HG03060 (cell line): ENCODE measurements around the gene TEKT1.
"Not testable (repeated sequence)": the region's sequence is repeated elsewhere in the genome, so short reads cannot be mapped to it uniquely, and the experiment has no call there.

Source experiments
- ATAC-seq: cut with Tn5 transposase; IDR thresholded peaks from one replicate; pipeline ENCODE4 v1.9.1; 2021; ENCODE audit warnings: low read depth, moderate number of reproducible peaks; ENCODE audit not compliant: unreplicated experiment

Gene TEKT1

GRCh38 chr17:6831661-6832263 lies at the start of gene TEKT1:
Gene TEKT1 (minus strand): TSS chr17:6831729. CDS start chr17:6830376, 1,353 bp downstream.
- ATAC-seq = no peak

DNA sequence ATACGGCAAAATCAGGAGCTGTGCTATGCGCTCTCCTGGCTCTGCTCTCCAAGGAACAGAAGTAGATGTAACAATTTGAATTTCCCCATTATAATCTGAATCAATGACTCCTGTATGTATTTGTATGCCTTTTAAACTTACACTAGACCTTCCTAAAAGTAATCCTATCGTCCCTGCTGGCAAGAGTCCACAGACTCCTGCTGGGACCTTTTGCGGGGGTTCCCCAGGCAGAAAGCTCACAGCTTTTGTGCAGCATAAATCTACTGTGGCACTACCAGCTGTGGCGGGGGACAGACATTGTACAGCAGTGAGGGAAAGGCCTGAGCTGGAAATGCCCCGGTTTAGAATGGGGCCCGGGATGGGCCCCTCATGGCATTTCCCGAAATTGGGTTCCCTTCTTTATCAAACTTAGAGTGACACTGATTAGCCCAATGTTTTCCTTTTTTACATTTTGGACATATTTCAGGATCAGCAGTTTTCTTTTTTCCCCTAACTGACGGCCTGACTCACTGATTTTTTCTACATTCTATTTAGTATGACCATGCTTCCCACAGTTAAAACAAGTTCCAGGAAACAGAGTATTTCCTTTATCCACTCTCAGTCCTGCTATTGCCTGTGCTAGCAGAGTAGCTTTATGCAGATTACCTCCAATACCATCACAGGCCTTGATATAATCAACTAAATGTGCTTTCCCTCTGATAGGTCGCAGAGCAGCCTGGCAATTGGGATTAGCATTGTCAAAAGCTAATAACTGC lies 47.9 kb upstream of the TEKT1 start:
- not testable (repeated sequence) for ATAC-seq

DNA sequence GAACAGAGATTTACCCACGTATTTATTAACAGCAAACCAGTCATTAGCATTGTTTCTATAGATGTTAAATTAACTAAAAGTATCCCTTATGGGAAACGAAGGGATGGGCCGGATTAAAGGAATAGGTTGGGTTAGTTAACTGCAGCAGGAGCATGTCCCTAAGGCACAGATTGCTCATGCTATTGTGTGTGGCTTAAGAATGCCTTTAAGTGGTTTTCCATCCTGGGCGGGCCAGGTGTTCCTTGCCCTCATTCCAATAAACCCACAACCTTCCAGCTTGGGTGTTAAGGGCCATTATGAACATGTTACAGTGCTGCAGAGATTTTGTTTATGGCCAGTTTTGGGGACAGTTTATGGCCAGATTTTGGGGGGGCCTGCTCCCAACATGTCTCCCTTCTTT lies 43.7 kb upstream of the TEKT1 start:
- not testable (repeated sequence) for ATAC-seq

DNA sequence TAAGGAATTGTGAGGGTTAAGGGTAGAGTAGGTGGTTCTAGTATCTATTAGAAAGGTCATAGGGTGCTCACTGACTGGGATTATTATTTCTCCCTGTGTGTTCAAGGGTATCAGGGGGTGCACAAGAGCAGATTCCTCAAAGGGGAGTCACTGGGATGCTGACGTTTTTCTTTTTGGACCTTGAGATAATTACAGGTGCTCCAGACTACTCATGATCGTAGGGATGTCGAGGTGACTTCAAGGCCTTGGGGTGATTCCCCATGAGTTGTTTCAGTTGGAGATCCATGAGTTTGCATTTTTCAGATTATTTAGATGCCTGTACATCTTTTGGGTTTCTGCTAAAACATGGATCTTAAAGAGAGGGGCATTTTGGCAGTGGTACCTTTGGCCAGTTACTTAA lies 41.4 kb upstream of the TEKT1 start:
- no peak for ATAC-seq

GRCh38 chr17:6870841-6871240 lies 39.3 kb upstream of the TEKT1 start:
- no peak for ATAC-seq

DNA sequence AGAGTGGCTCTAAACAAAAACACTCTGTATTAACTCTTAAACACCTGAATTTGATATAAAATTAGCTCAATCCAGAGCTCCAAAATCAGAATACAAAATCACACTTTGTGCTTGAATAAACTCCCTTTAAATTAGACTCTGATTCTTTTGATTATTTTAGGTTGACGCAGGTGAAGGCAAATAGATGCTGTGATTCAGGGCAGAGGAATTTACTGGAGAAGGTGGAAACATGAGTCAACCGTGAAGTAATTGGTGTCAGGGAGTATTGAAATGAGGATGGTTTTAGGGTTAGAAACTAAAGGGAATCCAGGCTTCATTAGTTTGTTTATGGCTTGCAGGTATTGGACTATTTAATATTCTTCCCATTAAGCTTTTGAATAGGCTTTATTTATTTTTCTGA lies 37.1 kb upstream of the TEKT1 start:
- ATAC-seq = no peak

DNA sequence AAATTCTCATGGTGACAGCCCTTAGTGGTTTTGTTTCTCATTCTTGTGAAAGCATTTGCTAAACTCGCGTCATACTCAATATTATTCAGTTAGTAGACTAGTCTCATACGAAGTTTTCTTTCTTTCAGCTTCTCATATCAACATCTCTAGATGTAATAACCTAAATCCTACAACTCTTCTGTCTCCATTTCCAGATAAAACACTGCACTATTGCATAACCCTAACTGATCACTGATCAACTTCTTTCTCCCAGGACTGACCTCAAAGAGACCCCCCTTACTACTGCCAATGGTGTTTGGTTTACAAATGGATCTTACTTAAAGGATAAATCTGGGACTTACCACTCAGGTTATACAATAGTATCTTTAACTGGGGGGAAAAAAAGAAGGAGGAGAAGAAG lies 36.3 kb upstream of the TEKT1 start:
- no peak for ATAC-seq

- no peak for ATAC-seq
Measured at GRCh38 chr17:6862825-6863224, 31.3 kb upstream of the TEKT1 start.

- no peak for ATAC-seq
Measured at GRCh38 chr17:6862122-6862521, 30.6 kb upstream of the TEKT1 start.

- no peak for ATAC-seq
Measured at GRCh38 chr17:6857904-6858303, 26.4 kb upstream of the TEKT1 start.

- no peak for ATAC-seq
Measured at GRCh38 chr17:6857336-6857735, 25.8 kb upstream of the TEKT1 start.

DNA sequence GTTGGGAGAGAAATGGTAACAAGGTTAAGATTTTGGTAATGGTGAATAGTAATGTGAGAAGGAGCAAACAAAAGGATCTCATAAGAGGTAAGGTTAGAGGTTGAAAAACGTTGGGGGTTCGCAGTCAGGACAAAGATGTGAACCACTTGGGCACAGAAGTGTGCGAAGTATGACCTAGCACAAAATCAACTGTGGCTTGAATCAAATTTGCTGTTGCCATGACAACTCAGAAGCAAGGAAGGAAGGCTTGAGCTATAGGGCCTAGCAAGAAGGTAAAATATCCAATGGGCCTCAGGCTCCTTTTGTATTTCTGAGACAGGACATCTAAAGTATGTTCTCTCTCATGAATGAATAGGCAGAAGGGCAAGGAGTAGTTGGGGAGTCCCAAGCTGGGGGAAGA lies 24.5 kb upstream of the TEKT1 start:
- ATAC-seq = no peak

GRCh38 chr17:6853764-6854442 lies 22.4 kb upstream of the TEKT1 start:
- ATAC-seq = no peak

DNA sequence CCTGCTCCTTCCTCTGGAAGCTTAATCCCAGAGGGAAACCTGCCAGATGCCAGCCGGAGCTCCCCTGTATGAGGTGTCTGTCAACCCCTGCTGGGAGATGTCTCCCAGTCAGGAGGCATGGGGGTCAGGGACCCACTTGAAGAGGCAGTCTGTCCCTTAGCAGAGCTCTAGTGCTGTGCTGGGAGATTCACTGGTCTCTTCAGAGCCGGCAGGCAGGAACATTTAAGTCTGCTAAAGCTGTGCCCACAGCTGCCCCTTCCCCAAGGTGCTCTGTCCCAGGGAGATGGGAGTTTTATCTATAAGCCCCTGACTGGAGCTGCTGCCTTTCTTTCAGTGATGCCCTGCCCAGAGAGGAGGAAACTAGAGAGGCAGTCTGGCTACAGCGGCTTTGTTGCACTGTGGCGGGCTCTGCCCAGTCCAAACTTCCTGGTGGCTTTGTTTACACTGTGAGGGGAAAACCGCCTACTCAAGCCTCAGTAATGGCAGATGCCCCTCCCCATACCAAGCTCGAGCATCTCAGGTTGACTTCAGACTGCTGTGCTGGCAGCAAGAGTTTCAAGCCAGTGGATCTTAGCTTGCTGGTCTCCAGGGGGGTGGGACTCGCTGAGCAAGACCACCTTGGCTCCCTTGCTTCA lies 17.1 kb upstream of the TEKT1 start:
- not testable (repeated sequence) for ATAC-seq

DNA sequence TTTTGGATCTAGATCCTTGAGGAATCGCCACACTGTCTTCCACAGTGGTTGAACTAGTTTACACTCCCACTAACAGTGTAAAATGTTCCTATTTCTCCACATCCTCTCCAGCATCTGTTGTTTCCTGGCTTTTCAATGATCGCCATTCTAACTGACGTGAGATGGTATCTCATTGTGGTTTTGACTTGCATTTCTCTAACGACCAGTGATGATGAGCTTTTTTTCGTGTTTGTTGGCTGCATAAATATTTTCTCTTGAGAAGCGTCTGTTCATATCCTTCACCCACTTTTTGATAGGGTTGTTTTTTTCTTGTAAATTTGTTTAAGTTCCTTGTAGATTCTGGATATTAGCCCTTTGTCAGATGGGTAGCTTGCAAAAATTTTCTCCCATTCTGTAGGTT lies 14.6 kb upstream of the TEKT1 start:
- not testable (repeated sequence) for ATAC-seq

GRCh38 chr17:6844406-6844805 lies 12.9 kb upstream of the TEKT1 start:
- not testable (repeated sequence) for ATAC-seq

- ATAC-seq = no peak
Measured at GRCh38 chr17:6843241-6843880, 11.8 kb upstream of the TEKT1 start.

- not testable (repeated sequence) for ATAC-seq
Measured at GRCh38 chr17:6841769-6842168, 10.2 kb upstream of the TEKT1 start.

- no peak for ATAC-seq
Measured at GRCh38 chr17:6830383-6830986, 1.0 kb downstream of the TEKT1 start.

DNA sequence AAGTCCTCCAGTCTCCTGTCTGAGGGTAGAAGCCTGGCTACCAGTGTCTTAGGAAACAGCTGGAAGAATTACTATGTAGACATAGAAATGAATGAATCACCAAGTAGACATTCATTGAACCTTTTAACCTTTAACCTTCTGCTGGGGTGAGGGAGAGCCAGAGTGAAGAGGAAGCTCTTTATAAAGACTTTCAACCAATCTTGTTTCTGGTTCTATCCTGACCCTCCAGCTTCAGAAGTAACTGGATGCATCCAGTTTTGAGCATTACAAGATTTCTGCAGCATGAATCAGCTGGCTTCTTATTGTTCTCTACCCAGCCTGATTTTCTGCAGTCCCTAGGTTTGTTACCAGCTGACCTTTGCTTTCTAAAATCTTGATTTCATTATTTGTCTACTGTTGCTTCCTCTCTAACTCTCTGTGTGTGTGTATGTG lies 8.5 kb downstream of the TEKT1 start:
- no peak for ATAC-seq
